Measurements from ENCODE around the gene MED25. TPM values are rescaled to one million over a fixed set of nuclear protein-coding genes. Genes with fewer than 3 reads are reported as not detected.

Gene MED25
- polyA plus RNA-seq, 3 donors: 13.9 to 52.9 (median 18.5) TPM

- Histone ChIP-seq H3K27me3 (ENCODE audit: control insufficient read depth in 2 of 2, insufficient read depth in 2 of 2, low read length in 2 of 2) (no peaks in the 10 kb centered on the region), H3K4me1 (ENCODE audit: control insufficient read depth in 1 of 2, insufficient read depth in 2 of 2, low read length in 2 of 2) (no peaks in the 10 kb centered on the region), H3K9ac (ENCODE audit: insufficient read depth, low read length, poor library complexity, severe bottlenecking) (no peak overlapping the region), H2AFZ (ENCODE audit: insufficient read depth, low read depth, low read length, poor library complexity, severe bottlenecking) (no peak overlapping the region), H3K36me3 (replicated peaks in 1 of 2; ENCODE audit: control insufficient read depth in 1 of 2, insufficient read depth in 2 of 2, low read length in 2 of 2) (peaks cover 45 to 60% of the 10 kb centered on the region in 2 donors), H4K20me1 (ENCODE audit: insufficient read depth, low read length) (peaks cover 79% of the 10 kb centered on the region), H3K9me3 (replicated peaks in 1 of 2; ENCODE audit: control insufficient read depth in 1 of 2, insufficient read depth in 1 of 2, low read length in 2 of 2) (no peaks in the 10 kb centered on the region), H3K27ac (ENCODE audit: low read depth in 1 of 2, low read length in 2 of 2) (no peak overlapping the region), H3K4me2 (replicated peaks; ENCODE audit: extremely low read depth, low read length, poor library complexity, severe bottlenecking) (no peak overlapping the region), H3K79me2 (ENCODE audit: insufficient read depth, low read length) (peaks cover 11% of the 10 kb centered on the region), H3K4me3 (replicated peaks in 1 of 3; ENCODE audit: low read depth in 2 of 3, low read length in 3 of 3) (no peak overlapping the region)
- TF ChIP-seq CTCF (IDR thresholded peaks at IDR 0.05): no peak
- 95% methylated on average over 37 of the region's 37 CpGs for WGBS (ENCODE audit: insufficient coverage)
- no peak overlapping the region for H3K4me3 Mint-ChIP-seq
- H3K9me3 Mint-ChIP-seq: no peaks in the 10 kb centered on the region
- no peak overlapping the region for H3K27ac Mint-ChIP-seq
- H3K4me1 Mint-ChIP-seq: peaks cover 9% of the 10 kb centered on the region
- H3K27me3 Mint-ChIP-seq (ENCODE audit: low read depth in 3 of 3): peaks cover 2 to 4% (median 2%) of the 10 kb centered on the region in 3 donors
- intact Hi-C loops (cut with micrococcal nuclease): no loop called here
- peaks cover 31 to 64% of the 10 kb centered on the region in 2 donors for H3K36me3 Mint-ChIP-seq
- no peak for DNase-seq
Measured at GRCh38 chr19:49858088-49858985, 40.2 kb downstream of the MED25 start.

- H3K79me2 ChIP-seq (ENCODE audit: insufficient read depth, low read length): peaks cover 19% of the 10 kb centered on the region
- no peak for DNase-seq
- peaks cover 43 to 79% of the 10 kb centered on the region in 2 donors for H3K36me3 Mint-ChIP-seq
- H3K27me3 Mint-ChIP-seq (ENCODE audit: low read depth in 3 of 3): peaks cover 0 to 2% (median 1%) of the 10 kb centered on the region in 3 donors
- H3K4me1 Mint-ChIP-seq: peaks cover 7% of the 10 kb centered on the region
- H3K9ac ChIP-seq (ENCODE audit: insufficient read depth, low read length, poor library complexity, severe bottlenecking): no peak overlapping the region
- H2AFZ ChIP-seq (ENCODE audit: insufficient read depth, low read depth, low read length, poor library complexity, severe bottlenecking): no peak overlapping the region
- H3K9me3 Mint-ChIP-seq: no peaks in the 10 kb centered on the region
- H3K4me1 ChIP-seq (ENCODE audit: control insufficient read depth in 1 of 2, insufficient read depth in 2 of 2, low read length in 2 of 2): peaks cover under 1 to 2% of the 10 kb centered on the region in 2 donors
- peaks cover 54 to 75% of the 10 kb centered on the region in 2 donors for H3K36me3 ChIP-seq (replicated peaks in 1 of 2; ENCODE audit: control insufficient read depth in 1 of 2, insufficient read depth in 2 of 2, low read length in 2 of 2)
- H4K20me1 ChIP-seq (ENCODE audit: insufficient read depth, low read length): peaks cover 80% of the 10 kb centered on the region
- H3K27ac ChIP-seq (ENCODE audit: low read depth in 1 of 2, low read length in 2 of 2): no peak overlapping the region
- H3K9me3 ChIP-seq (replicated peaks in 1 of 2; ENCODE audit: control insufficient read depth in 1 of 2, insufficient read depth in 1 of 2, low read length in 2 of 2): no peaks in the 10 kb centered on the region
- no peaks in the 10 kb centered on the region for H3K27me3 ChIP-seq (ENCODE audit: control insufficient read depth in 2 of 2, insufficient read depth in 2 of 2, low read length in 2 of 2)
- no peak overlapping the region for H3K4me3 Mint-ChIP-seq
- no peak overlapping the region for H3K27ac Mint-ChIP-seq
- H3K4me3 ChIP-seq (replicated peaks in 1 of 3; ENCODE audit: low read depth in 2 of 3, low read length in 3 of 3): no peak overlapping the region
- H3K4me2 ChIP-seq (replicated peaks; ENCODE audit: extremely low read depth, low read length, poor library complexity, severe bottlenecking): no peak overlapping the region
- no peak for TF ChIP-seq CTCF (IDR thresholded peaks at IDR 0.05)
- intact Hi-C loops (cut with micrococcal nuclease): no loop called here
- WGBS (ENCODE audit: insufficient coverage): 88% methylated on average over 18 of the region's 22 CpGs
Measured at GRCh38 chr19:49859682-49860335, 41.7 kb downstream of the MED25 start.
